NCI-H1048 (cell line): ENCODE data around the gene KRTAP20-2.

Experiments used
- DNase-seq: peaks from one replicate; lab custom pipeline; 2025; lab: John Stamatoyannopoulos, UW

The KRTAP20-2 gene

DNA sequence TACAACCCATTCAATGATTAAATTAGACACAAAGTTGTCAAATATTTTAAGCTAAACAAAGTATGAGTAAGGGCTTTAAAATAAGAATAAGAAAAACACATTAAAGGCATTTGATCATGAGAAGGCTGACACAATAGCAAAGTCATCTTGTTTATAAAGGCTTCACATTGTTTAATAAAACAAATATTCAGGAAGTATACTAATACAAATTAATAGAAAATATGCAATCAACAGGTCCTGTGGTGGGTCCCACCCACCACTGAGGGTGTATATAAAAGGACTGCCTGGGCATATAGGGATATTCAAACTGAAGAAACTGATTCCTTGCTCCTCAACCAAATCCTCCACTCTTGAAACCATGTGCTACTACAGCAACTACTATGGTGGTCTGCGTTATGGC is at the start of gene KRTAP20-2:
TSS of gene KRTAP20-2 (plus strand) at position 301 of the 400 bp plus-strand sequence. CDS start at position 359, 58 bp downstream.
- DNase-seq = no peak

DNA sequence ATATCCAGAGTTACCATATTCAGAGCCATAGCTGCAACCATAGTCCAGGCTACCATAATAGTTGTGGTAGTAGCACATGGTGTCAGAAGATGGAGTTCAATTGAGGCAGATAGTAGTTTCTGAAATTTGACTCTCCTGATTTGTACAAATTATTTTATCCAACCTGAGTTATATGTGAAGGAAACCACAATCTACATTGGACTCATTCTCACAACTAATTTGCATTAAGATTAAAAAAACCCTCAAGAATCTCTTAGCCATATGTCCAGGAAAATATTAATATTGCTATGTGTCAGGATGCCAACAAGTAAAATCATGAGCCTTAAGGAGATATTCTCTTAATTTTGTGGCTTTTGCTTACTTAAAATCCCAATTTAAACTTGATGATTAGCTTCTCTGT is 44.7 kb upstream of the KRTAP20-2 start, which contains the start of gene KRTAP22-2:
TSS of gene KRTAP22-2 (minus strand) at position 101 of the 400 bp plus-strand sequence.
- no peak for DNase-seq

DNA sequence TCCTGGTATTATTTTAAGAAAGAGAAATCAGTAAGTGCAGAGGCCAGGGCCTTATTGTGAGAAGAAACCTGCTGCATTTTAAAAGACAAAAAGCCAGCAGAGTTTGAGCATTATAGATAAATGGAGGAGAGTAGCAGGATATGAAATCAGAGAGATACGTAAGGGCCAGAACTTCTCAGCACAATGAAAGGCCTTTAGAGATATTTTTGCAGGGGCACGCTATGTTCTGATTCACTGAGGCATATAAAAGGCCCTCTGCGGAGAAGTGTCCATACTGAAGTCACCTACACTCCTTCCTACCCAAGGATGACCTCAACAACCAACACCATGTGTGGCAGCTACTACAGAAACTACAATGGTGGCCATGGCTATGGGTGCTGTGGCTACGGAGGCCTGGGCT is 42.9 kb upstream of the KRTAP20-2 start, which contains the start of gene KRTAP6-3:
TSS of gene KRTAP6-3 (plus strand) at position 301 of the 400 bp plus-strand sequence. CDS start at position 307, 6 bp downstream.
- DNase-seq = no peak

DNA sequence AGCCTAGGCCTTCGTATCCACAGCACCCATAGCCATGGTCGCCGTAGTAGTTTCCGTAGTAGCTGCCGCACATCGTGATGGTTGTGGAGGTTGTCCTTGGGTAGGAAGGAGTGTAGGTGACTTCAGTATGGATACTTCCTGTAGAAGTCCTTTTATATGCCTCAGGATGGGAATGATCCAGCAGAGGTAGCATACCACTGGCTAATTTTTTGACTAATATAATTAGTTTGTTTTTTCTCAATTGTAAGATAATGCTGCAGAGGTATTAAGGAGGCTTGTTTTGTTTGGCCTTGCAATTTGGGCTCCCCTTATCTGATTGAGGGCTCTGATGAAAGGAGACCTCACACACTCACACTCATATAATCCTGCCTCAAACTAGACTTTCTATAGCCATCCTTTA is 36.2 kb upstream of the KRTAP20-2 start, which contains the start of gene KRTAP6-2:
TSS of gene KRTAP6-2 (minus strand) at position 101 of the 400 bp plus-strand sequence. CDS start at position 73, 28 bp downstream.
- no peak for DNase-seq

DNA sequence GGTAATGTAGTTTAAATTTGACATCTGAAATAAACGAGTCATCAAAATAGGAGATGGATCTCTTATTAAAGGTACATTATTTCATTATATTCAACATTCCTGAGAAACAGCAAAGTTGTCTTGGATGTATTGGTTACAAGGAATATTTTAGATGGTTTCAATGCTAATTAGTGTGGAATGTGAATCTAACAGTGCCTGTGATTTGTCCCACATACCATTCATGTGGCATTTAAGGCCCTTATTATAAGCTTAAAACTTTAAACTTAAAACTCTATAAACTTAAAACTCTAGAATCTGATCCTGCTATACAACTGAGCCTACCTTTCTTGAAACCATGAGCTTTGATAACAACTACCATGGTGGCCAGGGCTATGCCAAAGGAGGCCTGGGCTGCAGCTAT is 34.2 kb upstream of the KRTAP20-2 start, which contains the start of gene KRTAP22-1:
TSS of gene KRTAP22-1 (plus strand) at position 301 of the 400 bp plus-strand sequence.
- no peak for DNase-seq

DNA sequence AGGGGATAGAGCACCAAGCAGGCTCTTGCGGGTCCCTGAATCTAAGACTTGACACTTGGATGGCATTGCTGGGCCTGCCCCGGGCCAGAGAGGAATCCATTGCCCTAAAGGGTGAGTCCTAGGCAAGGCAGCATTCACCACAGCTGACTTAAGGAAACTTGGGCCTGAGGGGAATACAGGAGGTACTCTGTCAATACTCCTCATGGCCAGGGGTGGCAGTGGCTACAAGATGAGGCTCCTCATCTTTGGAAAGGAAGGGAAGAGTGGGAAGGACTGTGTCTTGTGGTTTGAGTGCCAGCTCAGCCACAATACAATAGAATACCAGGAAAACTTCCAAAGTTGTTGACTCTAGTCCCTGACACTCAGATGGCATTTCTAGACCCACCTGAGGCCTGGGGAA is 29.0 kb upstream of the KRTAP20-2 start:
- DNase-seq = no peak

DNA sequence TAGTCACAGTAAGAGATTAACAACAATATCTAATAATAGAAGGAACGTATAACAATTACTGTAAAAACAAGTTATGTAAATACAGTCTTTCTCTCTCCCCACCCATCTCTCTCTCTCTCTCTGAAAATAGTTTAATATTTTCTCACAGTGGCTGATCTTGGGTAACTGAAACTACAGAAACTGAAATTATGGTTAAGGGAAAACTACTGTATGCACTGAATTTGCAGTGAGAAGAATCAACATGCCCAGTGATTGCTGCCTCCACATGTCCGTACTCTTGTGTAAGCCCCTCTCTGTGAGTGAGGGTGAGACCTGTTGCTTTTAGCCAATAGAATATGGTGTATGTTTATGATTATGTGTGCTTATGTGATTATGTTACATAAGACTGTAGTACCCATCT is 22.9 kb upstream of the KRTAP20-2 start:
- DNase-seq = no peak

DNA sequence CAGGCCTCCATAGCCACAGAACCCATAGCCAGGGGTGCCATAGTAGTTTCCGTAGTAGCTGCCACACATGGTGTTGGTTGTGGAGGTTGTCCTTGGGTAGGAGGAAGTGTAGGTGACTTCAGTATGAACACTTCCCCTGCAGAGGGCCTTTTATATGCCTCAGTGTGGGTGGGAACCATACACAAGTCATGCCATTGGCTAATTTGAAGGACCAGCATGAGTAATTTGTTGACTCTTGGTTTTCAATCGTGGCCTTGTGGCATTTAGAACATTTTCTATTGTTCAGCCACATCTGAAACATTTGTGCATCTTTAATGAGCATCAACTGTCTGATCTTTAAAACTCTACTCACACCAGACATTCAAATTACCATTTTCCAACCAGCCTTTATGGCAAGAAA is 21.2 kb upstream of the KRTAP20-2 start, which contains the start of gene KRTAP6-1:
TSS of gene KRTAP6-1 (minus strand) at position 95 of the 400 bp plus-strand sequence. CDS start at position 69, 26 bp downstream.
- DNase-seq = no peak

DNA sequence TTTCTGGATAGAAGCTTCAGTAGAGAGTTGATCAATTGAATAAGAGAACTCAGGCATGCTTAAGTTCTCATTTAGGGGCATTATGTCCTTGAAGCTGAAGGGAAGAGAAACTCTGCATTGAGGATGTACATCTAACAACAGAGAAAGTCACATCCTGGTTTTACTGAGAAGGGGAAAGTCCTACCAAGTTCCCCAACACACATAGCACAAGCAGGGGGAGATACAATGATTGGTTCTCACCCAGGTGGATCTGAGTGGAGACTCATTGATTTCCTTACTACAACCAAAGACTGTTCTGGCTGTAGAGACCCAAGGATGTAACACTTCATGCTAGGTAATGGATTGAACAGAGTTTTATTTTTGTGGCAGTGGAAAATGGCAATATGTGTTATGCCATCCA is 19.8 kb upstream of the KRTAP20-2 start:
- DNase-seq = no peak

DNA sequence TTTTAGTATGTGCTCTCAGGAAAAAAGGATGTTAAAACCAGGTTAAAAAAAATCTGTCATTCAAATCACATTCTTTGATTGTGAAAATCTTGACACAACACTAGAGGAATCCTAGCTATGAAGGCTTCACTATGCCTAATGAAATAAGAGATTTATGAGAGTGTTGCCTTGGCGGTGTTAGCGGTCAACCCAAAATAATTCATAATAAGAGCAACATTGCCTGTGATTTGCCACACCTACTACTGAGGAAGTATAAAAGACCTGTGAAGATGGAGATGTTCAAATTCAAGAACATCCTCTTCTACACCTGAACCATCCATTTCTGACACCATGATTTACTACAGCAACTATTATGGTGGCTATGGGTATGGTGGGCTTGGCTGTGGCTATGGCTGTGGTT is 18.9 kb upstream of the KRTAP20-2 start, which contains the start of gene KRTAP20-1:
TSS of gene KRTAP20-1 (plus strand) at position 301 of the 400 bp plus-strand sequence. CDS start at position 331, 30 bp downstream.
- no peak for DNase-seq

DNA sequence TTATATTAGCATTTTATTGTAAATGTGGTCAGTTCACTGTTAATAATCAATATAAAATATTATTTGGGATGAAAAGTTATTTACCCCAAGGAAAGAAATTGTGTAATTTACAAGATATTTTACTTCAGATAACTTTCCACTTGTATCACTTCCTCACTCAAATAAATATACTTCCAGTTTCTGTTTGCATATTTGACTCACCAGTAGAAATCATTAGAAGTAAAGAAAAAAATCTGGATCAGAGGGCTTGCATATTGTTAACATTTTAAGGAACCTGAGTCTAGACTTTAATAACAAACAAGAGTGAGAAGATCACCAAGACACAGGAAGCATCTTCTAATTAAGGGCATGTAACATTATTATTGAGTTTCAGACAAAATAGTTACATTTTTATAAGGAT is 14.9 kb upstream of the KRTAP20-2 start:
- no peak for DNase-seq

DNA sequence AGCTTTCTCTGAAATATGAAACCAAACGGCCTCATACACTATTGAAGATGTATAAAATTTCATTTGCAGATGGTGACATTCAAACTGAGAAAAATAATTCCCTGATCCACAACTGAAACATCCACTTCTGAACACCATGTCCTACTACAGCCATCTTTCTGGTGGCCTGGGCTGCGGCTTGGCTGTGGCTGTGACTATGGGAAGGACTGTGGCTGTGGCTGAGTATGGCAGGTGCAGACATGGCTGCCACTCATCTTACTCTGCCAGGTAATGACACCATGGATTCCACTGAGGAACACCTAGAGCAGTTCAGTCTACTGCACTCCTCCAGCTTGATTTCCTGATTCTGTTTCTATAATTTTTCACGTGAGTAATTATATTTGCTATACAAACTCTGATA is 14.5 kb upstream of the KRTAP20-2 start, which contains the start of gene KRTAP20-4:
TSS of gene KRTAP20-4 (plus strand) at position 106 of the 400 bp plus-strand sequence.
- DNase-seq = no peak

DNA sequence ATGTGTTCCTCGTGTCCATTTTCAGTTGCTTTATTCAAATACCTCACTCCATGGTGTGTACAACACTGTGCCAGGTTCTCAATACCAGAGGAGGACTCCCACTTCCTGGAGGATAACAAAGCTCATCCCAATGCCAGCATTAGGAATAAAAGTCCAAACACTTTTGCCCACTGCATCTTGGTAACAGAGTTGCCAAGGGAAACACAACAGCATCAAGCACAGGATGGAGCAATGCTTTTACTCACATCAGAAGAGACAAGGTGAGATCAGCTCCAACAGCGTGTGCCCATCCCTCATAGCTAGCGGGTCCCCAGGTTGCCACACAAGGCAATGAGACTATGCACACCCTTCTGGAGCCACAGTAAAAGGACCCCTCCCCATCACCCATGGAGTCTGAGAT is 11.6 kb upstream of the KRTAP20-2 start:
- no peak for DNase-seq

DNA sequence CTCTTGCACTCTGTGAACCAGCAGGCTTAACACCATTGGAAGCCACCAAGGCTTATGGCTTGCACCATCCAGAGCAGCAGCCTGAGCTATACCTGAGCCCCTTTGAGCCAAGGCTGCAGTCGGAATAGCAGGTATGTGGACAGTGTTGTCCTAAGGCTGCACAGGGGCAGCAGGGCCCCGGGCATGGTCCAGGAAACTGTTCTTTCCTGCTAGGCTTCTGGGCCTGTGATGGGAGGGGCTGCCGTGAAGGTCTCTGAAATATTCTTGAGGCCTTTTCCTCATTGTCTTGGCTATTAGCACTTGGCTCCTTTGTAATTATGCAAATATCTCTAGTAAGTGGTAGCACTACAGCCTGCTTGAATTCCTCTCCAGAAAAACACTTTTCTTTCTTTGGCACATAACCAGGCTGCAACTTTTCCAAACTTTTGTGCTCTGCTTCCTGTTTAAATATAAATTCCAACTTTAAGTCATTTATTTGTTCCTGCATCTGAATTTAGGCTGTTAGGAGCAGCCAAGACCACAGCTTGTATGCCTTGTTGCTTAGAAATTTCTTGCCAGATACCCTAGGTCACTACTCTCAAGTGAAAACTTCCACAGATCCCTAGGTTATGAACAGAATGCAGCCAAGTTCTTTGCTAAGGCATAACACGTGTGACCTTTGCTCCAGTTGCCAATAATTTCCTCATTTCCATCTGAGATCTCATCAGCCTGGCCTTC is 9.4 kb upstream of the KRTAP20-2 start:
- no peak for DNase-seq

DNA sequence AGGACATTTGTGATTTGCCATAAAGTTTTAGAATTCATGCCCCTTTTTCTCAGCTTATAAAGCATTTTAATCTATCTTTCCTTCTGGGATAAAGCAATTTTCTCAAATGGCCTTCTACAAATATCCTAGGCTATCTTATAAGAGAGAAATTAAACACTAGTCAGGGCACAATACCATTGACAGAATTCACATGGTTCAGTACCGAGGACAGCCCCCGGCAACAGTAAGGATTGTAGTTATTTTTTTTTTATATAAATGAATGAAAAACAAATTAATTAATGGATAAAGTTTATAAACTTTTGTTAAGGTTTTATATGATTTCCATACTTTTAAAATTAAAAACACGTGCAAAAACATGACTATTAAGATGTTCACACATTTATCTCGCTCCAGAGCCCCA is 6.9 kb upstream of the KRTAP20-2 start:
- no peak for DNase-seq

DNA sequence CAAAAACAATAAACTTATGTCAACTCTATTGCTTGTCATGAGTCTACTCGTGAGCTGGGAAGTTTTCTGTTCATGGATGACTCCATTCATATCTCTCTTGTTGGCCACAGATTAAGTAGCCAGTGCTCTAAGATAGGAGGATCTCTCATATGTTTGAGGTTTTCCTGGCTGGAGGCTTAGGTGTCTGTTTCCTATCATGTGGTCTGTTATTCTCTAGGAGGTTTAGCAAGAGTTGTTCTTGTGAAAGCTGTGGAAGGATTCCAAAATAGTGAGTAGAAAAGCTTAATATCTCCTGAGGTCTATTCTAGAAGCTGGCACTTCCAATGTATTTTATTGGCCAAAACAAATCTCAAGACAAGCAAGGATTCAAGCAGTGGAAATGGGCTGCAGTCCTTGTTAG is 5.8 kb upstream of the KRTAP20-2 start:
- no peak for DNase-seq

DNA sequence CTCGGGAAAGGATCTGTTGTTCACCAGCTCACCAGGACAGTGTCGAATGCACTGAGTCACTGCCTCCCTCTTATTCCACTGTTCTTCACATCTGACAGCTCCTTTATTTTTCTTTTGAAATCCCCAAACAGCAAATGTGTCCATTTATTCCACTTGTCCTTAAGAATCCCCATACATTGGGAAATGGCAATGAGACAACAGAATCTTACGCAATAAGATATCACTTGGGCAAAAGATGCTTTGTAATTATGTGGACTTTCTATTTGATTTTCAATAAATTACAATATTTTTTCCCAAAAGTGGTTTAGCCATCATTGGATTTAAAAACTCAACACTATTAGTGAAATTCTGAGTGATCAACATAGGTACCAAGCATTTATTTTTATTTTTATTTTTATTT is 3.7 kb downstream of the KRTAP20-2 start:
- DNase-seq = no peak

DNA sequence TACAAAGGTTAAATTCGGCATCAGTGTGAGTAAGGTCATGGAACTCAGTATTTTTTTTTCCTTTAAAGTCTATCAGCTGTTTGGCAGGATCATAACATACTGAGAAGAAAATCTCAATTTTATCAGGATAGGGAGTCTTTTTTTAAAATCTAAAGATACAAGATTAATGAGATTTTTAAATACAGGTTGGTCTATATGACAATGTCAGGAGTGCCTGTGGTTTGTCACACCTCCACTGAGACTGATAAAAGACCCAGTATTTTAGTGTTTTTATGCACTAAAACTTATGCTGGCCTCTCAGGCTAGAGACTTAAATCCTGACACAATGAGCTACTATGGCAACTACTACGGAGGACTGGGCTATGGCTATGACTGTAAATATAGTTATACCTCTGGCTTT is 7.6 kb downstream of the KRTAP20-2 start, which contains the start of gene KRTAP20-3:
TSS of gene KRTAP20-3 (plus strand) at position 301 of the 400 bp plus-strand sequence.
- DNase-seq = no peak

DNA sequence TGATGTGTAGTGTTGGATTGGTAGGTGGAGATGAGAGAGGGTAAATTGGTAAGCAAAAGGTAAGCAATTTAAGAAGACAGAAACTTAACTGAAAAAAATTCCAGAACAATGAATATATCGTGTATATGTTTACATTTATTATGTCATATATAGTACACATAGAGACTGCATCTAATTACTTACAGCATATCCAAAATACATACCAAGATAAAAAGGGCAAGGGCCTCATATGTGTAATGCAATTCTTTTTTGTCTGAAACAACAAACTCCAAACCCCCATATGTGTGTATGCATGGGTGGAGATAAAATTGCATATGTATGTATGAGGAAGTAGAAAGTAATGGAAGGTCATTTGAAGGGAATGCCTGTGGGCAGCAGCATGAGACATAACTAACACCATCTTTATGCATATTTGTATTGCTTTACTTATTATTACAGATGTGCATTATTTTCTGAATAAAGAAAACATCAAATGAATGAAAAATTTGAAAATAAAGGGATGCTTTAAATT is 12.0 kb downstream of the KRTAP20-2 start:
- no peak for DNase-seq

DNA sequence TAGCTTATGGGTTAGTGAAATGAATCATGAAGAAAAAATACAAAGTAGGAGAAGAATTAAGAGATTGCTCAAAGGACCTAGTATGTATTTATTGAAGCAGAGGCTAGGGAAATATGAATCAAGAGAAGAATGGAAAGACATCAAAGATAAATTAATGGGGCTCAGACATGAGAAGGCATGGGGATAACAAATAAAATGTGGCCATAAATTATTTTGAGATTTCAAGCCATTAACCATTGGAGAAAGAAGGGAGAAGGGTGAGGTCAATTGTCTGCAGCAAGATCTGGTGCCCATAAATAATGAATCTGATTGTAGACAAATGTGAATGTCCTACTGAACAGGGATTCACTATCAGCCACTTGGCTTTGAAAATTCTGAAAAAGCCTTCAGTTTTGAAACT is 17.9 kb downstream of the KRTAP20-2 start:
- DNase-seq = no peak

DNA sequence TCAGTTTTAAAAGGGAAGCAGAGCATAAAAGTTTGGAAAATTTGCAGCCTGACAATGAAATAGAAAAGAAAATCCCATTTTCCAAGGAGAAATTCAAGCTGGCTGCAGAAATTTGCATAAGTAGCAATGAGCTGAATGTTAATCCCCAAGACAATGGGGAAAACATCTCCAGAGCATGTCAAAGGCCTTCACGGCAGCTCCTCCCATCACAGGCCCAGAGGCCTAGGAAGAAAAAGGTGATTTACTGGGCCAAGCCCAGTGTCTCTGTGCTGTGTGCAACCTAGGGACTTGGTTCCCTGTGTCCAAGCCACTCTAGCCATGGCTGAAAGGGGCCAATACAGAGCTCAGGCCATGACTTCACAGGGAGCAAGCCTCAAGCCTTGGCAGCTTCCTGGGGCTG is 33.8 kb downstream of the KRTAP20-2 start:
- DNase-seq = no peak

DNA sequence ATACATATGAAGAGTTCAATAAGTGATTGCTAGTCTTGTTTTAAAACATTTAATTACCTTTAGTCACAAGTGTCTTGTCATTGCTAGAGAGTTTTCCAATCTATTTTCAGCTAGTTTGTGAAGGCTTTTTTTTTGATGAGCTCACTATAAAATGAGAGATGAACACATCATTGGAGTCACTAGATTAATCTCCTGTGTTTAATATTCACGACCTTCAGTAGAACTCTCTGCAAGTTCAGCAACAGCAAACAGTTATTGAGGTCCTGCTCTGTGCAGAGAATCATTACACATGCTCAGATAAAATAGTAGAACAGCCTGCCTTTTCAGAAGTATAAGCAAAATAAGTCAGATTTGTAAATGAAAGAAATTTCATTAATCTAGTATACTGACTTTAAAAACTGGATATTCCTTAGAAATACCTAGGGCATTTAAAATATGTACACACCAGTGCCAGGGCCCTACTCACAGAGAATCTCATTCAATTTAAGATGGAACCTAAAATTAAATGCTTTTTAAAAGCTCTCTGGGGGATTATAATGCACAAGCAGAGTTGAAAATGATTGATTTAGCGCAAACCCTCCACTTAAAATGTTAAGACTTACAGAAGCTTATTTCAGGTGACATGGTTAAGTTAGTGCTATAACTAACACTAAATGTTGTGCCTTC is 38.1 kb downstream of the KRTAP20-2 start:
- DNase-seq = no peak
